Epithelial cell of proximal tubule (primary cell): ENCODE measurements around the gene CCDC87. TPM values are rescaled to one million over a fixed set of nuclear protein-coding genes. Genes with fewer than 3 reads are reported as not detected.
"Not testable (repeated sequence)": the region's sequence is repeated elsewhere in the genome, so short reads cannot be mapped to it uniquely, and the experiment has no call there.

ENCODE experiments used
- DNase-seq: peaks from one replicate; pipeline ENCODE4 v3.0.0-alpha.2; 2011; ENCODE audit warnings: low read depth
- H3K4me3 ChIP-seq: 2 replicates; pipeline ENCODE4 v1.5.1; 2011; ENCODE audit warnings: low read depth, mild to moderate bottlenecking, low read length
- CTCF ChIP-seq: conservative IDR thresholded peaks from 2 replicates; pipeline ENCODE4 v1.5.1; 2012; ENCODE audit warnings: low read depth, mild to moderate bottlenecking, low read length
- total RNA-seq: library from RNA; depleted of rRNA; stranded (reverse); fragments of >200 nt; gene quantifications from 2 replicates; pipeline ENCODE4 v1.2.3, GENCODE V29; 2015

The CCDC87 gene
- total RNA-seq, 1 donor from 2014 or later, result 0.52 TPM

GRCh38 chr11:66546368-66546965 lies 46.4 kb downstream of the CCDC87 start, which contains the start of gene ACTN3:
TSS of gene ACTN3 (plus strand) at chr11:66546903. CDS start at chr11:66546938, 35 bp downstream.
- peak within 1 kb of the TSS; percentile 88 for H3K4me3 ChIP-seq
- TF ChIP-seq CTCF, result no peak
- no peak for DNase-seq

DNA sequence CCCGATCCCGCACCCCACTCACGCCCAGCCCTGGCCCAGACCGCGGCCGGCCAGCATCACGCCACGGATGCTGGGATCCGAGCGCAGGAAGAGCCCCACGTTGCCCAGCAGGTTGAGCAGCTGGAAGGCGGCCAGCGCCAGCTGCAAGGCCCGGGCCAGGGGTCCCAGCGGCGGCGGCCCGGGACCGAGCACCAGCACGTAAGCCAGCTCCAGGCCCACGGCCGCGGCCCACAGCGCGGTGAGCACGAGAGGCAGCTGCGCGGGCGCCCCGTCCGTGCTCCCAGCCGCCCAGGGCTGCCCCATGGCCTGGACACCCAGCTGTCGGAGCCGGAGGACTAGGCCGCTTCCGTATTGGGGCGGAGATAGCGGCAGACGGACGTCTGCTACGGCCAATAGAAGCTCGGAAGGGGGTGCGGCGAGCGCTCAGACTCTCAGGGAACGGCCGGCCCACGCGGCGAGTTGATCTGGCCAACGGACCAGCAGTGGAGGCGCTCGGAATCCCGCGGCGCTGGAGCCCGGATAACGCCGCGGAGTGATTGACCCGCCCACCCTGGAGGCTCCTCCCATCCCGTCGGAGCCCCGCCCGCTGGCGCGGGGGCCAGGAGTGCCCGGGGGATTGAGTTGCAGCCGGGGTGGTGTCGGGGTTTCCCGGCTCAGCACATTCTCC lies 47.0 kb downstream of the CCDC87 start, which contains the start of gene ZDHHC24:
Gene ZDHHC24, minus strand, starts transcription at position 348 of the 667 bp plus-strand sequence. Its CDS starts 45 bp downstream, at position 303.
- peak within 1 kb of the TSS; percentile 88 for H3K4me3 ChIP-seq
- no peak for TF ChIP-seq CTCF
- peak; percentile 29 for DNase-seq

DNA sequence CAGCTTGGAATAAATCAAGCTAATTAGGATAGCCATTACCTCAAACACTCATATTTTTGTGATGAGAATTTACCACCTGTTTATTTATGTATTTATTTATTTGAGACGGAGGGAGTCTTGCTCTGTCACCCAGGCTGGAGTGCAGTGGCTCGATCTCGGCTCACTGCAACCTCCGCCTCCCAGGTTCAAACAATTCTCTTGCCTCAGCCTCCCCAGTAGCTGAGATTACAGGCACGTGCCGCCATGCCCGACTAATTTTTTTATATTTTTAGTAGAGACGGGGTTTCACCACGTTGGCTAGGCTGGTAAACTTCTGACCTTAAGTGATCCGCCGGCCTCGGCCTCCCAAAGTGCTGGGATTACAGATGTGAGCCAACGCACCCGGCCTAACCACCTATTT lies 47.9 kb downstream of the CCDC87 start:
- not testable (repeated sequence) for DNase-seq

DNA sequence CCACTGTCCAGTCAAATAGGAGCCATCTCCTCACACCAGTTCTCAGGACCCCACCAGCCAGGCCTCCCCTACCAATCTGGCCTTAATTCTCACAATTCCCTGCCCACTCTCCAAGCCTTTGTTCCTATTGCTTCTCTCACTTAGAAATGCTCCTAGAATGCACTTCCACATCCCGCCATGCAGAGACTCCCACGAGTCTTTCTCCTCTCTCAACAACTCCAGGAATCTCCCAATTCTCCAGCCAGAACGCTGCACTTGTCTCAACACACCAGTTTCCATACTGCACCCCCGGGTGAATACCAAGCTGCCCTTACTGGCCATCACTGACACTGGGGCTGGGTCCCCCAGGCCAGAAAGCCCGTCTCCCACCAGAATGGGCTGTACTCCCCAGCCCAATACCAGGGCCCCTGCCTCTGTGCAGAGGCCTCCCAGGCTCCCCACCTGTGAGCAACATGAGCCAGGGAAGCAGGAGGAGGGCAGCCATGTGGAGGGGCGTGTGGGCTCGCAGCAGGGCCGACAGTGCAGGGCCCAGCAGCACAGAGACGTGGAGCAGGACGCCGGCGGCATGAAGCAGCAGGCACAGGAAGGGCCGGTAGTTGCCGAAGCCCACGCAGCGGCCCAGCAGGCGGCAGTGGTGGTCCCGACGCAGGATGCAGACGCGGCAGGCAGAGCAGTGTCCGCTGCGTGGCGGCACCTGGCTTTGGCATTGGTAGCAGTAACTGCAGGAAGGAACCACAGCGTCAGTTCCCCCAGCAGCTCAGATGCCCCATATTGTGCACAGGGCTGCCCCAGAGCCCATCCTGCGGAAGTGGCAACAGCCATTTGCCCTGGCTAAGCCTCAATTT lies 49.4 kb downstream of the CCDC87 start:
- no peak for TF ChIP-seq CTCF
- no peak overlapping the region for H3K4me3 ChIP-seq
- DNase-seq, result no peak

More for the DNA sequence above, 47.9 kb downstream of the CCDC87 start:
- H3K4me3 ChIP-seq, result peak overlapping the region; percentile 88

- no peak for DNase-seq
- H3K4me3 ChIP-seq, result no peak overlapping the region
- no peak for TF ChIP-seq CTCF
Observed at GRCh38 chr11:66542362-66542761, 50.5 kb downstream of the CCDC87 start.

DNA sequence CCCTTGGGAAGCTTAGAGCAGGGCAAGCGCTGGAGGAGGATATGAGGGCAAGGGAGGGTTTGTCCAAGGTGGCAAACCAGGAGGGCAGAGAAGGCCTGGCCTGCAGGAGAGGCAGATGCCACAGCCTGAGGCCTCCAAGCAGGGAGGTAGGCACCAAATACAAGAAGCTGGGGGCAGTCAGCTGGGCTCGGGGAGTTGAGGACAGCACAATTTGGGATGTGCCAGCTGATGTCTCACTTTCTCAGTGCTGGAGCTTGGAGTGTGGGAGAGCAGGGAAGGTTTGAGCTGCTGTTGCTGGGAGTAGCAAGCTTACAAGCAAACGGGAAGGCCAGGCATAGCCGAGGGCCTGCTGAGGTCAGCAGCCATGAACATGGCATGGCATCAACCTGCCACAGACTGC lies 51.0 kb downstream of the CCDC87 start:
- DNase-seq, result no peak
- no peak overlapping the region for H3K4me3 ChIP-seq
- TF ChIP-seq CTCF, result no peak

DNA sequence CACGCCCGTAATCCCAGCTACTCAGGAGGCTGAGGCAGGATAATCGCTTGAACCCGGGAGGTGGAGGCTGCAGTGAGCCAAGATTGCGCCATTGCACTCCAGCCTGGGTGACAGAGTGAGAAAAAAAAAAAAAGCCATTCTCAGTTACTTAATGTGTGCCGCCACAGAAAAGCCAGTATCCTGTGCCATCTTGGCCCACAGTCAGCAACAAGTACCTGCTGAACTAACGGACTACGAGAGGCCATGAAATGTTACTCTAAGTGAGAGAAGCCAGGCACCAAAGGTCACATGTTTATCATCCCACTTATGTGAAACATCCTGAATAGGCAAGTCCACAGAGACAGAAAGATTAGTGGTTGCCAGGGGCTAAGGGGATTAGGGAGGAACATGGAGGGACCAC lies 52.3 kb downstream of the CCDC87 start:
- DNase-seq, H3K4me3 ChIP-seq: not testable (repeated sequence)

Other genes with a start within 250 kb of the CCDC87 start
- gene BRMS1, start 248.0 kb downstream of the CCDC87 start, total RNA-seq, result 72.0 and 95.1 TPM in 2 replicates
- 32.0 and 36.2 TPM in 2 replicates for gene B4GAT1, start 245.4 kb downstream of the CCDC87 start, total RNA-seq
- gene SLC29A2, start 221.3 kb downstream of the CCDC87 start, total RNA-seq, result 6.6 and 12.3 TPM in 2 replicates
- gene NPAS4, start 172.0 kb downstream of the CCDC87 start, total RNA-seq, result not detected in 2 replicates
- gene MRPL11, start 154.2 kb downstream of the CCDC87 start, total RNA-seq, result 85.3 TPM in 2 replicates
- gene PELI3, start 126.2 kb downstream of the CCDC87 start, total RNA-seq, result 3.5 and 3.6 TPM in 2 replicates
- 88.8 and 106 TPM in 2 replicates for gene DPP3, start 112.6 kb downstream of the CCDC87 start, total RNA-seq
- gene BBS1, start 82.4 kb downstream of the CCDC87 start, total RNA-seq, result 20.0 and 43.6 TPM in 2 replicates
- 15.0 and 17.8 TPM in 2 replicates for gene ZDHHC24, start 47.0 kb downstream of the CCDC87 start, total RNA-seq
- gene ACTN3, start 46.2 kb downstream of the CCDC87 start, total RNA-seq, result not detected in 2 replicates
- gene CTSF, start 24.5 kb downstream of the CCDC87 start, total RNA-seq, result 6.7 and 15.2 TPM in 2 replicates
- gene CCS, start 122 bp upstream of the CCDC87 start, total RNA-seq, result 19.4 and 22.1 TPM in 2 replicates
- gene RBM14, start 23.6 kb upstream of the CCDC87 start, total RNA-seq, result 40.4 and 73.7 TPM in 2 replicates
- gene RBM4, start 45.6 kb upstream of the CCDC87 start, total RNA-seq, result 105 and 133 TPM in 2 replicates
- 4.0 and 17.3 TPM in 2 replicates for gene RBM4B, start 84.8 kb upstream of the CCDC87 start, total RNA-seq
- 63.9 and 78.9 TPM in 2 replicates for gene SPTBN2, start 136.2 kb upstream of the CCDC87 start, total RNA-seq